Retinal pigment epithelial cell (primary cell): ENCODE measurements around the gene CPTP.

ENCODE experiments used
- DNase-seq: peaks from one replicate; pipeline ENCODE4 v3.0.0-alpha.2; 2010; ENCODE audit warnings: low read depth
- H3K4me3 ChIP-seq: 2 replicates; pipeline ENCODE4 v1.5.1; 2011; ENCODE audit warnings: mild to moderate bottlenecking, low read length, control low read depth, moderate library complexity
- CTCF ChIP-seq: conservative IDR thresholded peaks from 2 replicates; pipeline ENCODE4 v1.5.1; 2011; ENCODE audit warnings: low read depth, low read length, control low read depth, inconsistent platforms

Gene CPTP

GRCh38 chr1:1359664-1360468 lies 35.3 kb downstream of the CPTP start:
- TF ChIP-seq CTCF = no peak
- H3K4me3 ChIP-seq = no peak overlapping the region
- DNase-seq = no peak

GRCh38 chr1:1360506-1361169 lies 36.0 kb downstream of the CPTP start:
- TF ChIP-seq CTCF = no peak
- no peak overlapping the region for H3K4me3 ChIP-seq
- DNase-seq = peak; percentile 67

- H3K4me3 ChIP-seq = no peak overlapping the region
- no peak for DNase-seq
- TF ChIP-seq CTCF = no peak
Observed at GRCh38 chr1:1361233-1361981, 36.8 kb downstream of the CPTP start.

GRCh38 chr1:1361982-1362423 lies 37.4 kb downstream of the CPTP start:
- no peak overlapping the region for H3K4me3 ChIP-seq
- peak; percentile 4 for TF ChIP-seq CTCF
- no peak for DNase-seq

GRCh38 chr1:1364266-1364665 lies 39.7 kb downstream of the CPTP start:
- no peak for DNase-seq
- H3K4me3 ChIP-seq = no peak overlapping the region
- TF ChIP-seq CTCF = no peak

GRCh38 chr1:1365875-1366698 lies 41.5 kb downstream of the CPTP start:
- no peak overlapping the region for H3K4me3 ChIP-seq
- DNase-seq = no peak
- no peak for TF ChIP-seq CTCF
